Upper lobe of left lung (tissue), 4 donors: ENCODE data around the gene KDM2B.

Source experiments
- CTCF ChIP-seq, 6 experiments: fragments of 450-650 bp in 4 of 6; fragments of 200-600 bp in 2 of 6; sonication (generic) in 2 of 6; IDR thresholded peaks; one replicate each; pipeline ENCODE4 v1.5.1; 2016 to 2019; ENCODE audit warnings: antibody characterized with exemption in 6 of 6
- POLR2A ChIP-seq, 4 donors: fragments of 450-650 bp; IDR thresholded peaks; one replicate each; pipeline ENCODE4 v1.5.1; 2016 to 2017; ENCODE audit warnings: antibody characterized with exemption in 4 of 4, mild to moderate bottlenecking in 2 of 4

DNA sequence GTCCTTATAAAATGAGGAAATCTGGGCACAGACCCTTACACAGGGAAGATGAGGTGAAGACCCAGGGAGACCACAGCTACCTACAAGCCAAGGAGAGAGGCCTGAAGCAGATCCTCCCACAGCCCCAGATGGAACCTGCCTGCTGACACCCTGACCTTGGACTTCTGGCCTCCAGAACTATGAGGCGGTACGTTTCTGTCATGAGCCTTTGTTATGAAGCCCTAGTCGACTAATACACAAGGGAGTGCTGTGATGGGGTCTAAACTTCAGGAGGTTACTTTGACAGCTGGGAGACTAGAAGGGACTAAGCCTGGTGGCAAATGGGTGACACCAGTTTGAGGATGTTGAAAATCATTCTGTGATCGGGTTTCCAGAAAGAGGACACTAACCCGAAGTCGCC, 95.9 kb downstream of the KDM2B start:
- TF ChIP-seq CTCF (IDR thresholded peaks at IDR 0.05) (no peak), POLR2A (IDR thresholded peaks at IDR 0.05) (no peak)
